Fibroblast of gingiva (primary cell): ENCODE results near the gene MPHOSPH8.

Experiments
- DNase-seq: peaks from one replicate; pipeline ENCODE4 v3.0.0-alpha.2; 2011; ENCODE audit warnings: low read depth

The MPHOSPH8 gene, protein sequence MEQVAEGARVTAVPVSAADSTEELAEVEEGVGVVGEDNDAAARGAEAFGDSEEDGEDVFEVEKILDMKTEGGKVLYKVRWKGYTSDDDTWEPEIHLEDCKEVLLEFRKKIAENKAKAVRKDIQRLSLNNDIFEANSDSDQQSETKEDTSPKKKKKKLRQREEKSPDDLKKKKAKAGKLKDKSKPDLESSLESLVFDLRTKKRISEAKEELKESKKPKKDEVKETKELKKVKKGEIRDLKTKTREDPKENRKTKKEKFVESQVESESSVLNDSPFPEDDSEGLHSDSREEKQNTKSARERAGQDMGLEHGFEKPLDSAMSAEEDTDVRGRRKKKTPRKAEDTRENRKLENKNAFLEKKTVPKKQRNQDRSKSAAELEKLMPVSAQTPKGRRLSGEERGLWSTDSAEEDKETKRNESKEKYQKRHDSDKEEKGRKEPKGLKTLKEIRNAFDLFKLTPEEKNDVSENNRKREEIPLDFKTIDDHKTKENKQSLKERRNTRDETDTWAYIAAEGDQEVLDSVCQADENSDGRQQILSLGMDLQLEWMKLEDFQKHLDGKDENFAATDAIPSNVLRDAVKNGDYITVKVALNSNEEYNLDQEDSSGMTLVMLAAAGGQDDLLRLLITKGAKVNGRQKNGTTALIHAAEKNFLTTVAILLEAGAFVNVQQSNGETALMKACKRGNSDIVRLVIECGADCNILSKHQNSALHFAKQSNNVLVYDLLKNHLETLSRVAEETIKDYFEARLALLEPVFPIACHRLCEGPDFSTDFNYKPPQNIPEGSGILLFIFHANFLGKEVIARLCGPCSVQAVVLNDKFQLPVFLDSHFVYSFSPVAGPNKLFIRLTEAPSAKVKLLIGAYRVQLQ

DNA sequence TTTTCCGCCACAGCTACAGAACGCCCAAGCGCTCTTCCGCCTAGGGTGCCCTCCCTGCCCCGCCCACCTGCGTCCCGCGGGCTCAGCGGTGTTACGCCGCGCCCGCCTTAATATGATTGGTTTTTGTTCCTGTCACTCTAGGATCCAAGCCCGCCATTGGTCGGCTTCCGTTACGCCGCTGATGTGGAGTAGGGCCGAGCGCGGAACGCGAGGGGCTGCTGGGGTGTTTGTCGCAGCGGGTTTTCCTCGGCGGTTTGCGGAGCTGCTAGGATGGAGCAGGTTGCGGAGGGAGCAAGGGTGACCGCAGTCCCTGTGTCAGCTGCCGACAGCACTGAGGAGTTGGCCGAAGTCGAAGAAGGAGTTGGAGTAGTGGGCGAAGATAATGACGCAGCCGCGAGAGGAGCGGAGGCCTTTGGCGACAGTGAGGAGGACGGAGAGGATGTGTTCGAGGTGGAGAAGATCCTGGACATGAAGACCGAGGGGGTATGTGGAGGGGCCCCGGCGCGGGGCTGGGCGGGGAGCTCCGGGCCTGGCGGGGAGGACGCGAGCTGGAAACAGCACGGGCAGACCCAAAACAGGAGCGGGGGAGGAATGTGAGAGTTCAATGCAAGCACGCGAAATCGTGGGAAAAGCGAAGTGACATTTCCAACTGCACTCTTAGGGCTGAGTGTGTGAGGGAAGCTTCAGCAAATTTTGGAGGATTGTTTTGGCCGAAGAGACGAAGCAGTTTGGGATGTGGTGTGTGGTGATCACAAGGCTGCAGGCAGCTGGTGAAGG is at the start of gene MPHOSPH8:
Gene MPHOSPH8 (plus strand): TSS at position 181 of the 777 bp plus-strand sequence. CDS start 90 bp downstream, at position 271.
- peak; percentile 98 for DNase-seq

DNA sequence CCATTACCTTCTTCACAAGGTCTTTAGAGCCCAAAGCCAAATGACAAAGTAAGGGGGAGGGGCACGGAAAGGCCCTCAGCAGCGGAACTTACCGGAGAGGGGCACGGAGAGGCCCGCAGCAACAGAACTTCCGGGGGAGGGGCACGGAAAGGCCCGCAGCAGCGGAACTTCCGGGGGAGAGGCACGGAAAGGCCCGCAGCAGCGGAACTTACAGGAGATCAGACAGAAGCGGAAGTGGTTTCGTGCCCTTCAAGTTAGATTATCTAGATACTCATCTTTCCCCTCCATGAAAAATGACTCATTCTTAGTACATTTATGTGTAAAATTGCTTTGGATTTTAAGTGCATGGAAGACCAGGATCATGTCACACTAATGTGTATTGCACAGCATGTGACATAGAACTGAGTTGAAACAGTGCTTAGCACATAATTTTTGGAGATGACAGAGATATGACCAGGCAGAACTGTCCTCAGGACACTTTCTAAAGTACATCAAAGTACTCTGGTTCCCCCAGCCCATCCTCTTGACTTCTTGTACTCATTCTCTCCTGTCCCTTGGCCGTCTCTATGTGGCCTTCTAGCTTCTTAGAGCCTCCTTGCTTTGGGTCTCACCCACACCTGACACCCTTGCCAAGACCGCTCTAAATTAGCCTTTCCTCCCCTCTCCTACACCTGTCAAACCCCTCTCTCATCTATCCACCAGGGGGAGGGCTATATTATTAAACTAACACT is 46.4 kb upstream of the MPHOSPH8 start:
- DNase-seq, result peak; percentile 19

DNA sequence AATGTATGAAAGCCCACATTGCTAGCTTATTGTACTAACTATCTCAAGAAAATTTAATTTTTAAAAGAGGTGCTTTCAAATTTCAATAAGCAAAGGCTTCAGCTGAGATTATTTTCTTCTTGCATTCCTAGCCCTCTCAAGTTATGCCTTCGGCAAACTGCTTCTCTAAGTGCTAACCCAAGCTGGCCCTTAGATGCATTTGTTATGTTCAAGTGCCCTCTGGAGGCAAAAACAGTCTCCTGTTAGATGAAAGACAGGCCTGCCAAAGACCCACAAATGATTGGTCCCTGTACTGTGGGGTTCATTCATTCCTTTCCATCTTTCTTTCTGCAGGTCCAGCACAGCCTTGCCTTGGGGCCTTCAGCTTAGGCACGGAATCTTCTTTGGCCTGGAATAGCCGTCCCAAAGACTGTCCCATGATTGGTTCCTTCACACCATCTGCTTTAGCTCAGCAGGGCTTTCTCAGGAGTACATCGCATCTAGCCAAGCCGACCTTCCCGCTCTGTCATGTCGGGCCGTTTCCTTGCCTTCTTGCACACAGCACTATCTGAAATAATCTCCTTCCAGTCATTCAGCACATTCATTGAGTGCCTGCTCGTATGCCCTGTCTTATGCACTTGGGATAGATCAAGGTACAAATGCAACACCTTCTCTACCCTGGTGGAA is 45.7 kb upstream of the MPHOSPH8 start:
- DNase-seq, result peak; percentile 42

DNA sequence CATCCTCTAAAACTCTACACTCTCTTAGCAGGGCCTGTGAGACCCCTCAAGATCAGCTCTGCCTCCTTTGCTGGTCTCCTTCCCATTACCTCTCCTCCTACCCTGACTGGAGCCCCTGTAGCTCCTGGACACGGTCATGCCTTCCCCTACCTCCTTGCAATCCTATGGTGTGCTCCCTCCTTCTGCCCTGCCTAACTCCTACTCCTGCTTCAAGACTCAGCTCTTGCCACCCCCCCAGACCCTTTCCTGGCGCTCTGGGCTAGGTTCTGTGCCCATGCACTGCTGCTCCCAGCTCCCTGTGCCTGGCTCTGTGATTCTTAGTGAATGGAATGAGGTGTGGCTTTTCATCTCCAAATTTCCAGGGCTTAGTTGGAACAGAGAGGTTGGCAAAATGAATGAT is 44.1 kb upstream of the MPHOSPH8 start:
- DNase-seq, result no peak

DNA sequence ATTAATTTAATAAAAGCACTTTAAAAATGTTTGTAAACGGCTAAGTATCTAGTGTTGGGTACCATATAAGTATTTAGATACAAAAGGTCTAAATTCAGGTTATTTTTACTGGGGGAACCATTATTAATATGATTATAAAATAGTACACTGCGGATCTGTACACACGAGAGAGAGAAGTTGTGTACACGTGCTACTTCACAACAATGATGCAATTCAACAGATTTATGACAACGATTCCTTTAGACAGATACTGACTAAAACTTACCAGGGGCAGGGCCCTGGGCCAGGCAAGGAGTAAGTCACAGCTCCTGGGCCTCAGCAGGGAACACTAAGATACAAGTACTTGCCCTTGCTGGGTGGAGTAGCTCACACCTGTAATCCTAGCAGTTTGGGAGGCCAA is 43.0 kb upstream of the MPHOSPH8 start:
- no peak for DNase-seq

DNA sequence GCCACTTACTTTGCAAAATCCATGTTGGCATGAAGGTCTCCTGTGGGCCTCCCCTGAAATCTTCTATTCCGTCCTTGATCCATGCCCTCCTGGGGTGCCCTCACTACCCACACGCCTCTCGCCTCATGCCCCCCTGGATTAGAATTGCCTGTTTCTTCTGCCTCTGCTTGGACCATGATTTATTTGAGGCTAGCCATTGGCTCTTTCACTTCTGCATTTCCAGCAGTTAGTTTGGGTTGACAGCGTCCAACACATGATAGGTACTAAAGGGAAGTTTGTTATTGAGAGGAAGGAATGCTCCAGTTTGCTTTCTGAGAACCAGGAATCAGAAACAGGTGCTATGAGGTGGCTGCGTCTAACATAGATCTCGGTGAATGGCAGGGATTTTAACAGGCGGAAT is 41.6 kb upstream of the MPHOSPH8 start:
- DNase-seq, result no peak

DNA sequence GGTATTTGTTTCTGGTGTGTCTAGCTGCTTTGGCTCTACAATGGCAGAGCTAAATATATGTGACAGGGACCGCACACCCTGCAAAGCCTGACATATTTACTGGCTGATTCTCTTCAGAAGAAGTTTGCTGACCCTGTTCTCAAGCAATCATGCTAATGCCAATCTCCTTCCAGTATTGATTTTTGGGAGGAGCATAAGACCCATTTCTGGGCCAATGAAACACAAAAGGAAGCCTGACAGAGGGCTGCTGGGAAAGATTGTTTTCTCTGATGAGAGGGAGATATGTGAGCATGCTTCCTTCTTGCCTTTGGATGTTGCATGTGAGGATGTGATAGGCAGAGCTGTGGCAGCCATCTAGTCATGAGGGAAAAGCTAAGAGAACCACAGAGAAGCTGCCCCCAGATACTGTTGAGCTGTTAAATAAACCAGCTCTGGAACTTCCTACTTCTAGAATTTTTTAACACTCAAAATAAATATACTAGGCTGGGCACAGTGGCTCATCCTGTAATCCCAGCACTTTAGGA is 40.7 kb upstream of the MPHOSPH8 start:
- DNase-seq, result no peak

DNA sequence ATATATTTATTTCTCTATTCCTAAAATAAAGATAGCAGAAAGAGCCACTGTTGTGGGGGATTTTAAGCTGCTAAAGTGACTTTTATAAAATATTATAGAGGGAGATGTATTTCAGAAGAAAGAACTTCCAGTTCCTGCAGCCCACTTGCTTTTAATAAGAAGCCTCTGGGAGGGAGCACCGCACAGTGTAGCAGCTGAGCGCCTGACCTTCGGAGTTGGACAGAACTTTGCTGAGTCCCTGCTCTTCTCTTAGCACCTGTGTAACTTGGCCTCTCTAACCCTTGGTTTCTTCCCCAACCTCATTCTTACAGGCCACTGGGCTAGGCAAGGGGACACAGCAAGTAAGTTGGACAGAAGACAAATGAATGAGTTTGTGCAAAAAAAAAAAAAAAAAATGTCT is 37.4 kb upstream of the MPHOSPH8 start:
- no peak for DNase-seq

DNA sequence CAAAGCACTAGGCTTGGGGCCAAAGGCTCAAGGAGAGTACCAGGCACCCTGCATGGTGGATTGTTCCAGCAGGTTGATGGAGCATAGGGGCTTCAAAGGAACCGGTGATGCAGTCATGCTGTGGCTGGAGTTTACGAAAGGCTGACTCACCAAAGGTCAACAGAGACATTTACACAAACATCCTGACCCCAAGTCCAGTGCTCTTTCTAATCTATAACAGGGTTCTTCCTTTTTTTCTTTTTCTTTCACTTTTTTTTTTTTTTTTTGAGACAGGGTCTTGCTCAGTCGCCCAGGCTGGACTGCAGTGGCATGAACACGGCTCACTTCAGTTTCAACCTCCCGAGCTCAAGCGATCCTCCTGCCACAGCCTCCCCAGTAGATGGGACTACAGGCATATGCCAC is 36.5 kb upstream of the MPHOSPH8 start:
- no peak for DNase-seq

DNA sequence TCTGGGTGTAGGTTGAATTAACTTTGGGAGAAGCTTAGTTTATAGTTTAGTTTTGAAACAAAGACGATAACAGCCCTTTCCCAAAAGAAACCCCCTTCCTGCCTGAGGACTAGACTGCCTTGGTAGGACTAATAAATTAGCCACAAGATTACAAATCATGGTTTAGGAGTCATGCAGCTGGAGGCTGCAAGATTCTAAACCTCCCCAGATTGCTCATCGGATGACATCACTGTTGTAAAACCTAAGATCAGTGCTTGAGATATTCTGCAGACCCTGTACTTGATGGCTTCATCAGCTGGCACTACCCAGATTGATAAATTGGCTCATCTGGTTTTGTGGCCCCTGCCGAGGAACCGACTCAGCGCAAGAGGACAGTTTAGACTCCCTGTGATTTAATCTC is 35.9 kb upstream of the MPHOSPH8 start:
- no peak for DNase-seq

DNA sequence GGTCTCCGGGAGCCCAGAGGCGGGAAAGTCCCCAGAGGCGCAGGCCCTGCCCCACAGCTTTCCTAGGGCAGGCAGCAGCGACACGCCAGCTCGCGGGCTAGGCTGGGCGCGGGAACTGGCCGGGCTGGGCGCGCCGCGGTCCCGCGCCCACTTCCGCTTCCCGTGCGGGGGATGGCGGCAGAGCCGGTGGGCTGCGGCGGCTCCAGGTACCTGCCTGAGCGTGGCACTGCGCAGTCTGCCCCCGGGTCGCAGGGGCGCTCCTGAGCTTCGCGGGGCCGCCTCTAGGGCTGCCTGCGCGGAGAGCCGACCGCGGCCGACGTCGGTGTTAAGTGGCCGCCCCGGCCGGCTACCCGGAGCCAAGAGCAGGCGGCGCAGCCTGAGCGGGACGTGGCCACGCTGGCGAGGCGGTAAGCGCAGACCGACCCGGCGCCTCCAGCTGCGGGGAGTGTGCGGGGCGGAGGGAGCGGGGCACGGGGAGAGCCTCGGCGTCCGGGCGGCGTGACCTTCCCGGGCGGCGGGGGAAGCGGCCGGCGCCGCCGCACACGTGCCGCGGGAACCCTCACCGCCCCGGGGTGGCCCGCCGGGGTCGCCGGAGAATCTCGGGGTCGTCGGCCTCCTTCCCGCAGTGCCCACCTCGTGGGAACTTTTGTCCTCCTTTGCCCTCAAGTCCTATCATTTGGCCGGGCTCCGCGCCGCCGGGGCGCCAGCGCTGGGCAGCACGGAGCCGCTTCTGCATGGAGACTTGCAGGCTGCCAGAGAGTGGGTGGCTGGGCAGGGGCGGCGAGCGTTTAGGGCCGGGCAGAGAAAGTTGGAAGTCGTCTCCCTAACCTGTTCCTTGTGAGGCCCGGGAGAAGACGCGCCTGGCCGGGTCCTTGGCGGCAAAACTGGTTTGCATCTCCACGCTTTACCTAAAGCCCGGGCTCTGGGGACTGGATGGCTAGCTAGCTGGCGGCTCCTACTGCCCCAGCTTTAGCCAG is 31.4 kb upstream of the MPHOSPH8 start:
- DNase-seq, result peak; percentile 37

DNA sequence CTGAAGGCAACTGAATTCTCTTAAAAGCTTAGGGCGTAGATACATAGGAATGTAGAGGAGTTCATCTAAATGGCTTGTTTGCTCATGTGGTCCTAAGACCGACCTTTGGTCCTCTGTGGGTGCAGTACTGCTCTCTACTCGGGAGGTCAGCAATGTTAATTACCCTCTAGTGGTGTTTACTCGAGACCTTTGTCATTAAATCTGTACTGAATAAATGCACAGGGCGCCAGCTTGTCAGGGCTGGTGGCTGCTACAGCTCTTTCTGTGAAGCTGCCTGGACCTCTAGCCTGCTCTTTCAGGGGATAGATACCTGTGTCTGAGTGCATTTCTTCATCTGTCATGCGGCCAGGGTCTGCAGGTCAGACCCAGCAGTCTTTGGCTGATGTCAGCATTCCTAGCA is 29.2 kb upstream of the MPHOSPH8 start:
- DNase-seq, result no peak

DNA sequence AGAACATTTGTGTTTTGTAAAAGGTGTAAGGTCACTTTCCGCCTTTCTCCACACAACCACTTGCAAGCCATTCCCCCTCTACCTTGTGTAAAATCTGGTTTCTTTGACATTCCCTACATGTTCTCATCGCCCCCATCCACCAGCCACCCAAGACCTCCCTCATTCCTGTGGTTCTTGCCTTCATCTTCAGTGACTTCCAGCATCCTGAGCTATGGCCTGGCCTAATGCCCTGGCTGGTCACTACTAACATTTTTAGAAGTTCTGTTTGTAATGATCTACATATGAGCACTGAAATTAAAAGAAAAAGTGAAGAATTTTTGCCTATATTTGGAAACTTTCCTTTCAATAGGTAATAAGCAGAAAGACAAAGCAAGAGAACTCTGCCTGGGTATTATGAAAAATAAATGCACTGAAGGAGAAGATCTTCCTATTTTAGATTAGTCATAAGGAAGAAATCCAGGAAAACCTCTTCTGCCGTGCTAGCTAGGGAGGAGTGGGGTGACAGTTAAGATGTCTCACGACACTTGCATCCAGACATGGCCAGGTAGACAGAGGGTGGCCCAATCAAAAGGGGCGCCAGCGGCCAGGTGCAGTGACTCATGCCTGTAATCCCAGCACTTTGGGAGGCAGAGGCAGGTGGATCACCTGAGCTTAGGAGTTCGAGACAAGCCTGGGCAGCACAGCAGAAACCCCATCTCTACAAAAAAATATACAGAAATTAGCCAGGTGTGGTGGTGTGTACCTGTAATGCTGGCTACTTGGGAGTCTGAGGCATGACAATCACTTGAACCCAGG is 28.1 kb upstream of the MPHOSPH8 start:
- no peak for DNase-seq

DNA sequence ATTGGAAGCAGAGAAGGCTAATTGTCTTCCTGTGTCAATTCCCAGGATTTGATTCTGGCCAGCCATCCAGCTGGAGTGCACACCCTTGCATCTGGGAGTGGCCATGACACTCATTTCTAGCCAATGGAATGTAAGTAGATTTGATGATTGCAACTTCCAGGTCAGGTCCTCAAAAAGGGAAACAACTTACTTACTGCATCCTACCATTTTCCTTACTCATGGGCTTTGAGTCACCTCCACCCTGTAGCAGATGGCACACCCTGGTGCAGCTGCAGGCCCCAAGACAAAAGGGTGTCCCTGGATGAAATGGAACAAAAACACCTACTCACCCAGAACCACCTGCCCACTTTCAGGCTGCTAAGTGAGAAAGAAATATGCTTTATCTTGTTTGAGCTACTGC is 27.3 kb upstream of the MPHOSPH8 start:
- DNase-seq, result no peak

DNA sequence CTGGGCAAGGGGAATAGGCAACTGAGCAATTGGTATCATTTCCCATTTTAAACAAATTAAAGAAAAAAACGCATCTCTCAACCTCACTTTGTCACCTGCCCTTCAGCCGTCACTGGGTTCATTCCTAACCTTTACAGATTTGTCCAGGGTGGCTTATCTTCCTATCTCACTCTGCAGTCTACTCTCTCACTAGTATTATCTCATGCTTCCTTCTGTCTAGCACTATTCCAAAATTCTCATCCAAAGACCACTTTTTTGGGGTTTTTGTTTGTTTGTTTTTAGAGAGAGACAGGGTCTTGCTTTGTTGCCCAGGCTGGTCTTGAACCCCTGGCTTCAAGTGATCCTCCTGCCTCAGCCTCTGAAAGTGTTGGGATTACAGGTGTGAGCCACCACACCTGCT is 26.7 kb upstream of the MPHOSPH8 start:
- DNase-seq, result no peak

DNA sequence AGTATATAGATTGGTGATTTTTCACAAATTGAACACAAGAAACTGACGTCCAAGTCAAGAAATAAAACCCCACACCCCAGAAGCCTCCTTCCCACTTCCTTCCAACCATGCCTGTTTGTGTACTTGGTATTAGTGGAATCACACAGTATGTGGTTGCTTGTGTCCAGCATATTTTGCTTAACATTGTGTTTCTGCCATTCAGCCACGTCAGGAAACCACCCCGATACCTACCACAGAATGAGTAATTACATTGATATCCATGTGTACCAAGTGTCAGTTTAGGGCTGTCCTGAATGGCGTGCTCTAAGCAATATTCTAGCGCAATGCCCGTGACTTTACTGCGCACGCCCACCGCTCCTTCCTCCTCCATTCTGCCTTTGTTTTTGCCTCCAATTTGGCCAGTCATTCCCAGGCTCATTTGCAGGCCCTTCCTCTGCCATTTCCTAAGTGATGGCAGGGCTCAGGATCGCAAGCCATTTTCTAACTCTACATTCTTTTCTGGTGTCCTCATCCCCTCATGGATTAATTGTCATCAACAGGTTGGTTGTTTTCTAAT is 25.9 kb upstream of the MPHOSPH8 start:
- DNase-seq, result no peak

DNA sequence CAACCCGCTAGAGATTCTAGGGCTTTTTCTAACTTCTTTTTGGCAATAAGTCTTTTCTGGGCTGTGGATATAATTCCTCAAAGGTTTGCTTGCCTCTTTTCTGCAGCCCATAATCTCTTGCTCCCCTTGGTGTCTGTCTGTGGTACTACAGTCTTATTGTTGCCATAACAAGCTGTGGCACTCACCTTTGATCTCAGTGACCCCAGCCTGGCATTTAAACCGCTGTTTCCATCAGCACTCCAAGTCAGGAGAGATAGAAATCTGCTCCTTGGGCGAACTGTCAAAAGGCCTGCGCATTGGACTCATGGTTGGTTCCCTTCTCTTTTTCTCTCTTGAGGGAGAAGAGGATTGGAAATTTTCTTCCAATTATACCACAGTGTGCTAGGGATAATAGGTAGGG is 14.5 kb upstream of the MPHOSPH8 start:
- DNase-seq, result peak; percentile 33

DNA sequence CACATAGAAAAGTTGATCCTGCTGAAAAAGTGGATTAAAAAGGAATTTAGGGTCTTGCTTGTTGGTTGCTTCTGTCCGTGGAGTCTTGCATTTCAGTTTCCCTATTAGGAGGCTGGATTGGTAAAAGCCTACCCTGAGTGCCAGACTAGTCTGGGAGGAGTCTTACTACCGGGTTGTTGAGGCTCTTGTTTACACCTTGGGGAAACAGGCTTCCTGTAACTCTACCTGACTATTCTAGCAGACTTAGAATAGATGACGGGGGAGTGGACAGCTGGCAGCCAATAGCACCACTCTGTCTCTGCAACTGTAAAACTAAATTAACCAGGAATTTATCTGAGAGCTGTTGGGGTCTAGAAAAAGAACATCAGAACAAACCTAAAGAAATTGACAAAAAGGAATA is 11.3 kb upstream of the MPHOSPH8 start:
- no peak for DNase-seq

DNA sequence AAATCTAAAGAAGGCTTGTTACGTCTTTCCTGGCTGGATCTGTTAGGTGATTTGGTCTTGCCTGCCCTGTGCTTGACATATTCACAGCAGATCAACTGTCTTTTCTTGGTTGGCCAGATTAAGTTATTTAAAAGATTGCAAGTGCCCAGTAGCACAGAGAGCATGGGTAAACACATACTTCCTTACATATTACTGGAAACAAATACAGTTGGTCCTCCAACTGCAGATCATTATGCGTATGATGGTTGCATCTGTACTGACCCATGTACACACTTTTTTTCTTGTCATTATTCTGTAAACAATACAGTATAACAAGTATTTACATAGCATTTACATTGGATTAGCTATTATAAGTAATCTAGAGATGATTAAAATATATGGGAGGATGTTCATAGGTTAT is 9.2 kb upstream of the MPHOSPH8 start:
- DNase-seq, result no peak
